Suprapubic skin (tissue), 3 donors: Measurements from ENCODE around the gene SPPL3.

Experiments used
- CTCF ChIP-seq, 2 donors: fragments of 200-600 bp in 1 of 2; fragments of 450-650 bp in 1 of 2; sonication (generic) in 1 of 2; IDR thresholded peaks; one replicate each; pipeline ENCODE4 v1.5.1; 2016 to 2019; ENCODE audit warnings: antibody characterized with exemption in 2 of 2, mild to moderate bottlenecking in 1 of 2, moderate library complexity in 1 of 2
- POLR2A ChIP-seq, 2 donors: fragments of 450-650 bp; IDR thresholded peaks; one replicate each; pipeline ENCODE4 v1.6.1; 2017; ENCODE audit warnings: antibody characterized with exemption in 2 of 2, mild to moderate bottlenecking in 2 of 2, moderate library complexity in 2 of 2

GRCh38 chr12:120739821-120740613, 164.1 kb downstream of the SPPL3 start:
- TF ChIP-seq CTCF (IDR thresholded peaks at IDR 0.05) (no peak), POLR2A (IDR thresholded peaks at IDR 0.05) (no peak)
